Activated CD8-positive, alpha-beta memory T cell treated with anti-CD3 and anti-CD28 coated beads, Interleukin-2, amount 50 U/mL, for 1 hour (primary cell): Measurements from ENCODE around the gene TIMM50.

Source experiments
- DNase-seq: peaks from one replicate; pipeline ENCODE4 v3.0.0-alpha.2; 2020; ENCODE audit errors: extremely low read depth

TIMM50 gene

DNA sequence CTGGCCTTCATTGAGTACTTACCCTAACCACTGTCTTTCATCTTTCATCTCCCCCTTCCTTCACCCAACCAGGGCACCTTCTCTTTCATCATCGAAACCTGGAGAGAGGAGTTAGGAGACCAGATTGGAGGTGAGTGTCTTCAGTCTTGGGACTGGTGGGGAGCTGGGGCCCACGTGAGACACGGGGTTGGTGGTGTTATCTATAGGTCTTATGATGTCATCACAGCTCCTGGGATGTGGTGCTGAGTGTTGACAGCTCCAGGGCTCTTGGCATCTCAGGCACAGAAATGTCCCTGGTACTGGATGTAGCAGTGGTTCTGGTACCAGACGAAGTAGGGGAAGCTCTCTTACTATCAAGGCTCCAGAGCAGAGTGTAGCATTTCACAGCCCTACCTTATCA lies 19.9 kb downstream of the TIMM50 start:
- DNase-seq = no peak

DNA sequence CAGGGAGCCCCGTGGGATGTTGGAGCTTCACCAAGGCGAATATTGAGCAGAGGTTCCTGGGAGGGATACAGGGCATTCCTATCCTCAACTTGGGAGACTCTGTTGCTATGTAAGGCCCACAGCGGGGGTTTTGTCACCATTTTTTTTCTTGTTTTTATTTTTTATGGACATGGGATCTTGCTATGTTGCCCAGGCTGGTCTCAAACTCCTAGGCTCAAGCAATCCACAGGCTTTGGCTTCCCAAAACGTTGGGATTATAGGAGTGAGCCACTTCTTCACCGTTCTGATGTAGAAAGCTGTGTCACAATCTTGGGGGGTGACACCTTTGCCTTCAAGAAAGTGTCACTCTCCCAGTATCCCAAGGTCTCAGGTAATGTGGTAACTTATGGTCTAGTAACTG lies 20.7 kb downstream of the TIMM50 start:
- no peak for DNase-seq

DNA sequence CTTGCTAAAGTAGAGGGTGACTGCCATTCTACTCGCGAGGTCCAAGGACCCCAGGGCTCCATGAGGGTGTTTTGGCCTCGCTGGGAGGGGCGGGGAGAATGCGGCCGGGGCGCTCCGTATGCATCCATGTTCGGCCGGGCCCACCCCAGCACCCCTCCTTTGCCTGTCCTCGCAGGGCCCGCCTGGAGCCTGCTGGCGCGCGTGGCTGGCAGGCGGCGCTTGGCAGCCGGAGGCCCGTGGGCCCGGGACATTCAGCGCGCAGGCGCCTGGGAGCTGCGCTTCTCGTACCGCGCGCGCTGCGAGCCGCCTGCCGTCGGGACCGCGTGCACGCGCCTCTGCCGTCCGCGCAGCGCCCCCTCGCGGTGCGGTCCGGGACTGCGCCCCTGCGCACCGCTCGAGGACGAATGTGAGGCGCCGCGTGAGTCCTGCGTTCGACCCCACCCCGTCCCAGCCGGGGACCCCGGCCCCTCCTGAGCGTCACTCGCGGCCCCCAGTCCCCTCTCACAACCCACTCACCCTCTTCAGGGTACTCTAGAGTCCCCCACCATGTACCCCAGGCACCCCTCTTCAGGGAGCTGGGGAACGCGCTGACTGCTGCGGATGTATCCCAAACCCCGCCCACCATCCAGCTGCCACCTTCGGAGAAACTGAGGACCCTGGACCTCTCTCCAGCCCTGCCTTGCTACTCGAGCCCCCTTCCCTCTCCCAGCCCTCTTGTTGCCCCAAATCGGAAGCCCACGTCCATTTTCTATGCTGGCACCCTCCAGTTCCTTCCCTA lies 22.2 kb downstream of the TIMM50 start:
- DNase-seq = peak; percentile 13

DNA sequence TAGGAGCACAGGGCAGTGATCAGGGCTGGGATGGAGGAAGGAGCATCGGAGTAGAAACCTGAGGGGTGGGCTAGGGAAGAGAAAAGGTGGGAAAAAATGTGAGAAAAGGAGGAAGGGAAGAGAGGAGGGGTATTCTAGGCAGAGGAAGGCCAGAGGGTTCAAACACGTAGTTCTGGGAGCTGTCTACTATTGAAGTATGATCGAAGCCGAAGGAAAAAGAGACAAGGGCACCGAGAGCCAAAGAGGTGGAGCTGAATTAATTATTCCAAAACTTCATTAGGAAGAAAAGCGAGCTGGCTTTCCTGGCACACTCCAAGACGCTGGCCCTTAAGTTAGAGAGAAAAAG lies 25.9 kb downstream of the TIMM50 start:
- no peak for DNase-seq

DNA sequence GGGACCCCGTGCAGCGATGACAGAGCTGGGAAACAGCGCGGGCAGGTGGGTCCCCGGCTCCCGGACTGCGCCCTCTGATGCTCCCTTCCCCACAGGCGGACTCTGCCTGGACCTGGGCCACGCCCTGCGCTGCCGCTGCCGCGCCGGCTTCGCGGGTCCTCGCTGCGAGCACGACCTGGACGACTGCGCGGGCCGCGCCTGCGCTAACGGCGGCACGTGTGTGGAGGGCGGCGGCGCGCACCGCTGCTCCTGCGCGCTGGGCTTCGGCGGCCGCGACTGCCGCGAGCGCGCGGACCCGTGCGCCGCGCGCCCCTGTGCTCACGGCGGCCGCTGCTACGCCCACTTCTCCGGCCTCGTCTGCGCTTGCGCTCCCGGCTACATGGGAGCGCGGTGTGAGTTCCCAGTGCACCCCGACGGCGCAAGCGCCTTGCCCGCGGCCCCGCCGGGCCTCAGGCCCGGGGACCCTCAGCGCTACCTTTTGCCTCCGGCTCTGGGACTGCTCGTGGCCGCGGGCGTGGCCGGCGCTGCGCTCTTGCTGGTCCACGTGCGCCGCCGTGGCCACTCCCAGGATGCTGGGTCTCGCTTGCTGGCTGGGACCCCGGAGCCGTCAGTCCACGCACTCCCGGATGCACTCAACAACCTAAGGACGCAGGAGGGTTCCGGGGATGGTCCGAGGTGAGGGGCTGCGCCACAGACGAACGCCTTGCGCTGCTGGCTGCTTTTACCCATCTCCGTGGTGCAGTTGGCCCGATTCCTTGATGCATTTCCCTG lies 26.5 kb downstream of the TIMM50 start:
- no peak for DNase-seq

DNA sequence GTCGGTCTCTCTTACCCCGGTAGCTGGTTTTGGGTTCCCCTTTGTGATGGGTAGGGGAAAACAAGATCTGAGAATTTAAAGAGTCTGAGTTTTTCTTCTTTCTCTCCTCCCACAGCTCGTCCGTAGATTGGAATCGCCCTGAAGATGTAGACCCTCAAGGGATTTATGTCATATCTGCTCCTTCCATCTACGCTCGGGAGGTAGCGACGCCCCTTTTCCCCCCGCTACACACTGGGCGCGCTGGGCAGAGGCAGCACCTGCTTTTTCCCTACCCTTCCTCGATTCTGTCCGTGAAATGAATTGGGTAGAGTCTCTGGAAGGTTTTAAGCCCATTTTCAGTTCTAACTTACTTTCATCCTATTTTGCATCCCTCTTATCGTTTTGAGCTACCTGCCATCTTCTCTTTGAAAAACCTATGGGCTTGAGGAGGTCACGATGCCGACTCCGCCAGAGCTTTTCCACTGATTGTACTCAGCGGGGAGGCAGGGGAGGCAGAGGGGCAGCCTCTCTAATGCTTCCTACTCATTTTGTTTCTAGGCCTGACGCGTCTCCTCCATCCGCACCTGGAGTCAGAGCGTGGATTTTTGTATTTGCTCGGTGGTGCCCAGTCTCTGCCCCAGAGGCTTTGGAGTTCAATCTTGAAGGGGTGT lies 27.2 kb downstream of the TIMM50 start:
- DNase-seq = no peak

DNA sequence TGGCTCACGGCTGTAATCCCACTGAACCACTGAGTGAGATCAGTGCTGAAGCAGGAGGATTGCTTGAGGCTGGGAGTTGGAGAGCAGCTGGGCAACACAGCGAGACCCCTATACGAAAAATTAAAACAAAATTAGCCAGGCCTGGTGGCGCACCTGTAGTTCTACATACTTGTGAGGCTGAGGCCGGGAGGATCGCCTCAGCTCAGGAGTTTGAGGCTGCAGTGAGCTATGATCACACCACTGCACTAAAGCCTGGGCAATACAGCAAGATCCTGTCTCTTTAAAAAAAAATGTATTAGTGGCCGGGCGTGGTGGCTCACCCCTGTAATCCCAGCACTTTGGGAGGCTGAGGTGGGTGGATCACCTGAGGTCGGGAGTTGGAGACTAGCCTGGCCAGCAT lies 28.0 kb downstream of the TIMM50 start:
- no peak for DNase-seq

DNA sequence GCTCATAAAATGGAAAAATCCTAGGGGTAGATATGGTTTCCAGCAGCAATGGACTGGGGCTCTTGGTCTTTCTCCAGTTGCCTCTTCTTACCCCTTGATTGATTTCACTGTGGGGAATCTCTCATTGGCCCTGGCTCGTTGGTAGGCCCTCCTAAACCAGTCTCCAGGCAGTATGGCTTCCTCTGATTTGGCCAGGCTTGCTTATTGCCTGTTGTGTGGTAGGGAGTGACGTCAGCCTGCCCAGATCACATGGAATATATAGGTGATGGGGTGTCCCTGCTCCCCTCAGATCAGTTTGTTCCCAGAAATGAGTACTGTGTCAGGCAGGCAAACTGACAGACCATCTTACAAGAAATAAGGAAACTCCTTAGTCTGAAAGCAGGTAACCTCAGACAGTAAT lies 28.6 kb downstream of the TIMM50 start:
- no peak for DNase-seq

DNA sequence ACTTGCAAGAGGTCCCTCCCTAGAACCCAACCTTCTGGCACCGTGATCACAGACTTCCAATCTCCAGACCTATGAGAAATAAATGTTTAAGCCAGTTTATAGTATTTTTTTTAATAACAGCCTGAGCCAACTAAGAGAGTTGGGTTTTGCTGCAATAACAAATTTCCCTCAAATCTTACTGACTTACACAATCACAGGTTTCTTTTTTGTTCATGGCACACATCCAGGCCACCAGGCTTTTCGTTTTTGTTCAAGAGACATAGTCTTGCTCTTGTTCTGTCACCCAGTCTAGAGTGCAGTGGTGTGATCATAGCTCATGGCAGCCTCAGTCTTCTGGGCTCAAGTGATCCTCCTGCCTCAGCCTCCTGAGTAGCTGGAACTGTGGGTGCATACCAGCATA lies 32.4 kb downstream of the TIMM50 start:
- no peak for DNase-seq

DNA sequence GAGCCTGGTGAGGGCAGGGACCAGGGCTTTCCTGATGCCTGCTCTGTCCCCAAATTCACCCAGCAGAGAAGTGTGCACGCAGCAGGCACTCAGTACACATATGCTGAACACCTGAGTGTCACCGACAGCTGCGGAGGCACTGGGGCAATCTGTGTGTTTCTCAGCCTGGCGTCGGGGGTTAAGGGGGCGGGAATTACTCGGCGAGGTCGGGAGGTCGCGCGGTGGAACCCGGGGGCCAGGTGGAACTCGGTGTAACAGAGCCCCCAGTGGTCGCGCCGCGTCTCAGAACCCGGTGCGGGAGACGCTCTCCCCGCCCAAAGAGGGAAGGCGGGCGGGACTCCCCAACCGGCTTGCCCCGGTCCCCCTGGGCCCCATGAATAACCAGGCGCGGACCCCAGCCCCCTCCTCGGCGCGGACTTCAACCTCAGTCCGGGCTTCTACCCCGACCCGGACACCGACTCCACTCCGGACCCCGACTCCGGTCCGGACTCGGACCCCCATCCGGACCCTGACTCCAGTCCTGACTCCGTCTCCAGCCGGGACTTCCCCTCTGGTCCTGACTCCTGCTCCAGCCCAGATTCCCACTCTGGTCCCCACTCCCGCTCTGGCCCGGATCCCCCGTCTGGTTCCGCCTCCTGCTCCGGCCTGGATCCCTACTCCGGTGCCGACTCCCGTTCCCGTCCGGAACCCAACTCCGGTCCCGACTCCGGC lies 34.4 kb downstream of the TIMM50 start, which contains the start of gene SELENOV:
TSS of gene SELENOV (plus strand) at position 300 of the 711 bp plus-strand sequence. CDS start at position 374, 74 bp downstream.
- DNase-seq = no peak

DNA sequence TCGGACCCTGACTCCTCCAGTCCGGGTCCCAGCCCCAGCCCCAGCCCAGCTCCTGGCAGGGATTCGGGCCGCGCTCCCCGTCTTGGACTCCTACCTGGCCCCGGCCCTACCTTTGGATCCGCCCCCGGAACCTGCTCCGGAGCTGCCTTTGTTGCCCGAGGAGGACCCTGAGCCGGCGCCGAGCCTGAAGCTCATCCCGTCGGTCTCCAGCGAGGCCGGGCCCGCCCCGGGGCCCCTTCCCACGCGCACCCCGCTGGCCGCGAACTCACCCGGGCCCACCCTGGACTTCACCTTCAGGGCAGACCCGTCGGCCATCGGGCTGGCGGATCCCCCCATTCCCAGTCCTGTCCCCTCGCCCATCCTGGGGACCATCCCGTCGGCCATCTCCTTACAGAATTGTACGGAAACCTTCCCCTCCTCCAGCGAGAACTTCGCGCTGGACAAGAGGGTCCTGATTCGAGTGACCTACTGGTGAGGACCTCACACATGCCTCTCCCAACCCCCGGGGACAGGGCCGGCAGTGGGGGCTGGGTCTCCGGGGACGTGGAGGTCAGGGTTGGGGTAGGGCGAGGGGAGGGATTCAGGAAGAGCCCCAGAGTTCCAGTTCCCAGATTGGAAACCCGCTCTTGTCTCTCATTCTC lies 35.0 kb downstream of the TIMM50 start:
- DNase-seq = no peak

DNA sequence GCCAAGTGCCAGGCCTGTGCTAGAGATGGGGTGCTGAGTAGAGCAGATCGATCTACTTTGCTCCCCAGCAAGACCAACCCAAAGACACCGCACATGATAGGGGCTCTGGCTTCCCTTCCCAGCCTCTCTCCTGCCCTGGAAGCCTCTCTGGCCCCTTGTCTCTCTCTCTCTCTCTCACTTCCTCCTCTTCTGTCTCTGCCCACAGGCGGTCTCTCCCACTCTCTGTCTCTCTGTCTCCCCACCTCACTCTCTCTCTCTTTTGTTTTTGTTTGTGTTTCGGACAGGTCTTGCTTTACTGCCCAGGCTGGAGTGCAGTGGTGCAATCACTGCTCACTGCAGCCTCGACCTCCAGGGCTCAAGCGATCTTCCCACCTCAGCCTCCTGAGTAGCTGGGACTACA lies 35.6 kb downstream of the TIMM50 start:
- DNase-seq = no peak

DNA sequence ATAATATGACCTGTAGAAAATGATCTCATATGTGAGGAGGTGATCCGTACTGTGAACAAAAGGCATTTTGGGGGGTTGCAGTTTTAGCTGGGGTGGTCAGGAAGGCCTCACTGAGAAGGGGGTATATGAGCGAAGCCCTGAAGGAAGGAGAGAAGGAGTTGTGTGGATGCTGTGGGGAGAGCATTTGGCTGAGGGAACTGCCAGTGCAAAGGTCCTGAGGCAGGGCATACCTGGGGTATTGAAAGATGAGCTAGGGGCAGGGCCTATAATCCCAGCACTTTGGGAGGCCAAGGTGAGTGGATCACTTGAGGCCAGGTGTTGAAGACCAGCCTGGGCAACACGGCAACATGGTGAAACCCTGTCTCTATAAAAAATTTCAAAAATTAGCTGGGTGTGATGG lies 36.8 kb downstream of the TIMM50 start:
- DNase-seq = no peak

DNA sequence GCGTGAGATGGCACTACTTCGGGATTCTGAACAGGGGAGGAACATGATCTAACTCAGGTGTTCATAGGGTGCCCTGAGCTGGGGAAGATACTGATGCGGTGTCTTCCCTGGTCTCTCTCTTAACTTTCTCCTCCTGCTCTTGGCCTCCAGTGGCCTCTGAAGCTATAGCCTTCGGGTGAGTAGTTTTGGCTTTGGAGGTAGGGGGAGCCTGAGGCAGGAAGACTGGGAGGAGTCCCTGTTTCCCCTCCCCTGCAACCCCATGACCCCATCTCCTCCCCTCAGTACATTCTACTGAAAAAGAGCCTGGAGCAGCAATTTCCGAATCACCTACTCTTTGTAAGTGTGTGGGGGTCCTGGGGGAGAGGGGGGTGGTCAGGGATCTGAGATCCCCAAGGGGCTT lies 37.8 kb downstream of the TIMM50 start:
- no peak for DNase-seq

DNA sequence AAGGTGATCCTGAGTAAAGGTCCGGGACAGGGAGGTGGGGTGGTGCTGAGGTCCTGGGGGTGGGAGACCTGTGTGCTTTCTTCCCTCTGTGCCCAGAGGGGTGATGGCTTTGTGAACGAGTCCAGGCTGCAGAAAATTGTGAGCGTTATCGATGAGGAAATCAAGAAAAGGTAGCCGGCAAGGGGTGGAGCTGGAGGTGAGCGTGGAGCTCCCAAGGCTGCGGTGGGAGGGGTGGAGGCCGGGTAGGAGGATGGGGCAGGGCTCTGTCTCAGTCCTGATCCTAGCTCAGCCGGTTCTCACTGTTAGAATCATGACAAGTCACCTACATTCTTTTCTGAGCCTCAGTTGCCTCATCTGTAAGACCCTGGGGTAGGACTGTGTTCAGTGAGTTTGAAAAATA lies 38.3 kb downstream of the TIMM50 start:
- DNase-seq = no peak

DNA sequence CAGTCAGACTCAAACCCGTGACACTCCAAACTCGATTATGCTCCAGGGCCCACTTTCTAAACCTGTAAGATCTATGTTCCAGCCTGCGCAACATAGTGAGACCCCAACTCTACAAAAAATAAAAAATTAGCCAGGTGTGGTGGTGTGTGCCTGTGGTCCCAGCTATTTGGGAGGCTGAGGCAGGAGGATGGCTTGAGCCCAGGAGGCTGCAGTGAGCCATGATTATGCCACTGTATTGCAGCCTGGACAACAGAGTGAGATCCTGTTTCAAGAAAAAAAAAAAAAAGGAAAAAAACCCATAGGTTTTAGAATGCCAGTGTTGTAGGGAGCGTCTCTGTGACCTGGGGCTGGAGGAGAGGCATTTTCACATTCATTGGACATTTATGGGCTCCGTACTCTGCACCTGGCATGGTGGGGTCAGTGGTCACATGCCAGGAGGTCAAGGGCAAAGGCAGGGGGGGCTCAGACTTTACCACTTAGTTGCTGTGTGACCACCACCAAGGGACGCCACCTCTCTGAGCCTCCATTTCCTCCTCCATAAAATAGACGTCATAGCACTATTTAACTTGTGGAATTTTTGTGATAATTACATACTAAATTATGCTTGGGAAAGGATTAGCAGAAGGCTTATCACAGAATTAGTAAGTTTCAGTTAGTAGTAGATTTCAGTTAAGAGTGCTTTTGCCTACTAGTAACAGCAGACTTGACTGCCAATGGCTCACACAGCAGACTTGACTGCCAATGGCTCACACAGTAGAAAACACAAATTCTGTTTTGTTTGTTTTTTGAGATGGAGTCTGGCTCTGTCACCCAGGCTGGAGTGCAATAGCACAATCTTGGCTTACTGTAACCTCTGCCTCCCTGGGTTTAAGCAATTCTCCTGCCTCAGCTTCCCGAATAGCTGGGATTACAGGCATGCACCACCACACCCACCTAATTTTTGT lies 40.2 kb downstream of the TIMM50 start:
- no peak for DNase-seq

DNA sequence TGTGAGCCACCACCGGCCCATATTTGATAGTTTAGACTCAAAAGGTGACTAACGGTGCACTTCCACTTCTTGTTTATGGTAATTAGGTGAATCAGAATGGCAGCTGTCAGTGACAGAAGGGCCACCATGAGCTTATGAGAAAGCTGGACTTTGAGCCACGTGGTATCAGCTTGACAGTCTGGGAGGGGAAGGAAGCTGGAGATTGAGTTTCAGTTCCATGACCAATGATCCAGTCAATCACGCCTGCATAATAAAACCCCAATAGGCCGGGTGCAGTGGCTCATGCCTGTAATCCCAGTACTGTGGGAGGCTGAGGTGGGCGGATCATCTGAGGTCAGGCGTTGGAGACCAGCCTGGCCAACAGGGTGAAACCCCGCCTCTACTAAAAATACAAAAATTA lies 43.9 kb downstream of the TIMM50 start:
- DNase-seq = no peak

DNA sequence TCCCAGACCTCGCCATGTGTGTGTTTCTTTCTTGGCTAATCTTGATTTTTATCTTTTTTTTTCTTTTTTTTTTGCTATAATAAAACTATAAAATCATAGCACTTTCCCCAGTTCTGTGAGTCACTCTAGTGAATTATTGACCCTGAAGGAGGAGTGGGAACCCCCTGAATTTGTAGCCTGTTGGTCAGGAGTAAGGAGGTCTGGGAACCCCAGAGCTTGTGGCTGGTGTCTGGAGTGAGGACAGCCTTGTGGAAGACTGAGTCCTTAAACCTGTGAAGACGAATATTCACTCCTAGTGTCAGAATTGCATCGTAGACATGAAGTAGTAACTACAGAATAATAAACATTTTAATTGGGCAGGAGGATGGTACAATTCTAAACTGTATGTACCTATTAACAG lies 44.6 kb downstream of the TIMM50 start:
- DNase-seq = no peak

DNA sequence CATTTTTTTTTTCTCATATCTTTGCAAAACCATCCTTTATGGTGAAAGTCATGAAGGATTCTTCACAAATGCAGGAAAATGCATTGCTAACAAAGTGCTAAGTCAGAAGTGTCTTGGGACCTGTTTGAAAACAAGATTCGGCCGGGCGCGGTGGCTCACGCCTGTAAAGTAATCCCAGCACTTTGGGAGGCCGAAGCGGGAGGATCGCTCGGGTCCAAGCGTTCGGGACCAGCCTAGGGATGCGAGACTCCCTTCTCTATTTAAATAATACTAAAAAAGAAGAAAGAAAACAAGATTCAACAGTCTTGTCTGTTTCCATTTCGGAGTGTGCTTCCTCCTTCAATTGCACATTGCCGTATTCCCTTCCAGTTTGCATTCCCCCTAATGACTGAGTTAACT lies 51.2 kb downstream of the TIMM50 start:
- no peak for DNase-seq

DNA sequence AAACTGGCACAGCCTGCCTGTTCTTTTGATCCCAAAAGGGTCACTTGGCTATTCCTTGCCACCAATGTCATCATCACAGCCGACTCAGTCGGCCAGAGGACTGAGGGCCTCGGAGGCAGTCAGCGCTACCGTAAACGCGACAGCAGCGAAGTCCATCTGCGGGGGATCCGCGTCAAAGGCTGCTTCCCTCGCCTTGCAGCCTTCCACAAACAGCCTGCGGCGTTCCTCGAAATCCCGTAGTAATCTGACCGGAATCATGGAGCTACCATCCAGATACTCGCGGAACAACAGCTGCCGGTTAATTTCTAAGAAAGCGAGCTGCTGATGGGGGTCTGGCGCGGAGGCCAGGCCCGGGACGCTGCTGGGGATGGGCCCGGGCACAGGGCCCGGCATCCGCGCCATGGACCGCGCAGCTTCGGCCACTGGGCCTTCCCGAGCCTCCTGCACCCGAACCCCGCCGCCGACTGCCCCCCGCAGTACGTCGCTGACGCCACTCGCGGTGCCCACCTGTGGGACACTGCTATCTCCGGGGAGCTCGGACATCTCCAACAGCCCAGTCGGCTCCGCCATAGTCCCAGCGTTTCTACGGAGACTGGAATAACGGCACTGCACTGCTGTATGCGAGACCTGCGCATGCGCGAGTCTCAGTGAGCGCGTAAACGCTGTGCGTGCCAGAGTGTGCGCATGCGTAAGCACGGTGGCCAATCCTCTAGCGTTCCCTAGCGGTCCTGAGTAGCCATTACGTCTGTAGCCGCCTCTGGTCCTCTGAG lies 51.8 kb downstream of the TIMM50 start, which contains the start of gene EID2B:
TSS of gene EID2B (minus strand) at position 620 of the 770 bp plus-strand sequence. CDS start at position 570, 50 bp downstream.
- peak; percentile 90 for DNase-seq
